HG03039 (cell line): ENCODE results near the gene LRRC34.

Experiments used
- ATAC-seq: cut with Tn5 transposase; IDR thresholded peaks from one replicate; pipeline ENCODE4 v1.9.1; 2021; ENCODE audit warnings: mild to moderate bottlenecking, moderate library complexity; ENCODE audit not compliant: unreplicated experiment

The LRRC34 gene, protein sequence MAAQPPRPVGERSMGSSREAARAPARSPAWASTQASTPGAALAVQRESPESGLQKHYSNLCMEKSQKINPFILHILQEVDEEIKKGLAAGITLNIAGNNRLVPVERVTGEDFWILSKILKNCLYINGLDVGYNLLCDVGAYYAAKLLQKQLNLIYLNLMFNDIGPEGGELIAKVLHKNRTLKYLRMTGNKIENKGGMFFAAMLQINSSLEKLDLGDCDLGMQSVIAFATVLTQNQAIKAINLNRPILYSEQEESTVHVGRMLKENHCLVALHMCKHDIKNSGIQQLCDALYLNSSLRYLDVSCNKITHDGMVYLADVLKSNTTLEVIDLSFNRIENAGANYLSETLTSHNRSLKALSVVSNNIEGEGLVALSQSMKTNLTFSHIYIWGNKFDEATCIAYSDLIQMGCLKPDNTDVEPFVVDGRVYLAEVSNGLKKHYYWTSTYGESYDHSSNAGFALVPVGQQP

DNA sequence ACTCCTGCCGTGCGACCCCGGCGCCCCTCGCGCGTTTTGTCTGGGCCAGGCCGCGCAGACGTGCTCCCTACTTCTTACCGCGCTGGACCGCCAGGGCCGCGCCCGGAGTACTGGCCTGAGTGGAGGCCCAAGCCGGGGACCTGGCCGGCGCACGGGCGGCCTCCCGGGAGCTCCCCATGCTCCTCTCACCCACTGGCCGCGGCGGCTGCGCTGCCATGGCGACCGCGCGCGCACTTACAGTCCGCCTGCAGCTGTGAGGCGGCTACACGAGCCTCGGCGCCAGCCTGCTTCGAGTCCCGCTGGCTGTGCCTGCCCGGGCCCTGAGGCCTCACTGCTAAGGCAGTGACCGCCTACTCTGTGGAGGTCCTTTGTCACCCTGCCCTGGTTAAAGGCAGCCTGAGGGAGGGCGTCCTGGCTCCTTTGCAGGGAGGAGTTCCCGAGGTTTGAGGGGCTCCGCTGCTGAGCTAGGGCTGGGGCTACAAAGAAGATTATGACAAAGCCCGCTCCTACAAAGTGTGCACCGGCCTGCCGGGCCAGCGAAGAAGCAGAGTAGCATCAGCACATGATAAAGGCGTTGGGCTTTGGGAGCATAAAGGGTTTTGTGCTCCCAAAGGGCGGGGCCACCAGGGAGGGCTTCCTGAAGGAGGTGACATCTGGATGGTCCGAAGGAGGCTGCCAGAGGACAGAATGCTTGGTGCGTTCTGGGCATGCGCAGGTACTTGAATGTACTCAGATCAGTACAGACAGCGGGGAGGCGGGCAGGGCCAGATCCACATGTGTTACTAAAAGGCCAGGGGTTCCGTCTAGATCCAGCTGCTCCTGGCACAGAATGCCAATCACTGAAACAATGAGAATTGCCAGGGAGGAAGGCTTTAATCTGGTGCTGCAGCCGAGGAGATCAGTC is at the start of gene LRRC34, which contains the start of gene LRRIQ4:
Gene LRRC34, minus strand, starts transcription at position 573 of the 904 bp plus-strand sequence. Its CDS starts 356 bp downstream, at position 217.
Gene LRRIQ4, plus strand, starts transcription at position 539 of the 904 bp plus-strand sequence. CDS start 9,052 bp downstream, outside the sequence.
- peak; percentile 62 for ATAC-seq

DNA sequence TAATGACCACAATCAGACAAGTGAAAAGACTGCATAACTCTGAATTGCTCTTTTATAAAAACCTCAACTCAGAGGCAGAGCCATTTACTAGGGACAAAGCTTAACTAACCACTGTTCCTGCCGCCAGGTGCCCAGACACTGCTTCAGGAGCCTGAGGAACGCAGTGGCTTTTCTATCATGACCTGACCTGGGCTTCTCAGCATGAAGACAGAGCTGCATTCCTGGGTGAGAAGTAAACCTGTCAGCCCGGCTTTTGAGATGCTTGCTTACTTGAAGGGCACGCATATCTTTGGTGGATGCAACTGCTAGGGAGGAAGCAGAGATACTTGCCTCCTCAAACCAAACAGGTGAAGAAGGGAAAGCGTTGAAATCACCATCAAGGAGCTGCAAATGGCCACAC is 49.2 kb upstream of the LRRC34 start:
- no peak for ATAC-seq

DNA sequence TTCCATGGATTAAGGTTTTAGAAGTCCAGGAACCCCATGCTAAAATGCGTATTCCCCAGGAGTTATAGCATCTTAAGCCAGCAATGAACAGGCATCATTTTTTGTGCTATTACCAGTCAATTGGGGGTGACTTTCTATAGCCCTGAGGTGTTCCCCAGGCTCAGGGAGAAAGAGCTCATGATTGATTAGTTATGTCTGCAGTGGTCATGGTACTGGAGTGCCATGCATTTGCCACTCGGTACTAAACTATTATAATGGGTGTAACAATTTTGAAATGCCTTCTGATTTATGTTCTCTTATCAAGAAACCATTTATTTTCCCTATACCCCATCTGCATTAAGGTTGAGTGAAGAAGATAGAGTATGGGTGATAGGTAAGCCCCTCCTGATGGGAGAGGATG is 45.1 kb upstream of the LRRC34 start:
- ATAC-seq: no peak

DNA sequence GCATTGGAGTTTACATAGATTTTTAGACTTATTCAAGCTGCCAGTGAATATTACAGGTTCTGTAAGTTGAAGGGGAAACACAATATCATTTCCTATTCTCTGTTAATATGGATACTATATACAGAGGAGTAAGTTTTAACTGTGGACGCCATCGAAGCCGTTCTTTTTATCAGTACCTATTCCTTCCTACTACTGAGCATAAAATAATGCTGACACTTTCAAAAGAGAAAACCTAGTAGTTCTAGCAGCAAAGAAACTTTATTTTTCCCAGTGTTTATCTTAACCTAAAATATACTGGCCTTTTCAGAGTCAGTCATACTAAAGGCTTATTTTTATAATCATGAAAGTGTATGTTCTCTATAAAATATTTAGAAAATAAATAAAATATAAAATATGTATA is 42.8 kb upstream of the LRRC34 start:
- no peak for ATAC-seq

DNA sequence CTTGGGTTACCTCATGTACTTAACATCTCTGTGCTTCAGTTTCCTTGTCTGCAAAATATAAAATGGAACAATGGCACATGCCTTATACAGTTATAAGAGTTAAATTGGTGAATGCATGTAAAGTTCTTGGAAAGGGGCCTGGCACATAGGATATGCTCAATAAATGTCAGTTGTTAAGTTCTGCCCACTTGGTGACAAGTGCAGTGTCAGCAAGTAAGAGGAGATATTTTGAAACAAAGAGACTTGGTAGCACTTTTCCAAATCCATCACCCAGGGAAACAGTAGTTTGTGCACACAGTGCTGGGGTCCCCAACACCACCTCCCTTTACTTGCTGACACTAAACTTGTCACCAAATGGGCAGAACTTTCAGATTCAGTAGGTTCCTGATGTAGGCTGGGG is 37.9 kb upstream of the LRRC34 start:
- no peak for ATAC-seq

DNA sequence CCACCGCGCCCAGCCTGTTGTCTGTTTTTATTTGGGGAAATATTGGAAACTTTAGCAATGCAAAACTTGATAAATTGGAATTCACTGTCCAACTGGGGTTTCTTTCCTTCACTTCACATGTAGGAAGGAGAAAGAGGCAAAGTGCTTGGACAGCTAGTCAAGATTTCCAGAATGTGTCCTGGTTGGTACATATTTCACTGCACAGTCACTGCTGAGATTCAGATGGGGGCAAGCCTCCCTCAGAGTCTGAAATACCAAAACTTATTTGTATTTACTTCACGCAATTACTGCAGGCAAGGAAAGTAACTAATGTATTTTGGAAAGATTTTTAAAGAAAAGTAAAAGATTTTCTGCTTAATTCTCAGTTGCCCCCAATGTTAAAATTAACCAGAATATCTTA is 36.0 kb upstream of the LRRC34 start:
- no peak for ATAC-seq

DNA sequence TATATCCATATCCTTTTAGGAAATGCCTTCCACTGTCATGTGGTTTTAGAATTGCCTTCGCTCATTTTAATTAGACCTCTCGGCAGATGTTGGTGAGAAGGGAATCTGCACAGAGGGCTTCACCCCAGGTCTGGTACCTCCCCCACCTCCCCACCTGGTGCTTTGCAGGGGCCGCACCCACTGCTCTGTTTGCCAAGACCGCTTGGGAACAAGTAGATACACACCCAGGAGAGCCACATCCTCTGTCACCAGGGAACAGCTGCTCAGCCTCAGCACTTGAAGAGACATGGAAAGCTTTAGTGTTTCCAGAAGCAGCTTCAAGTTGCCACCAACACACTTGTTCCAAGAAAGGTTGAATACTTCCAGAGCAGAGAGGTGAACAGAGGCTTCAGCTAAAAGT is 35.2 kb upstream of the LRRC34 start:
- no peak for ATAC-seq

DNA sequence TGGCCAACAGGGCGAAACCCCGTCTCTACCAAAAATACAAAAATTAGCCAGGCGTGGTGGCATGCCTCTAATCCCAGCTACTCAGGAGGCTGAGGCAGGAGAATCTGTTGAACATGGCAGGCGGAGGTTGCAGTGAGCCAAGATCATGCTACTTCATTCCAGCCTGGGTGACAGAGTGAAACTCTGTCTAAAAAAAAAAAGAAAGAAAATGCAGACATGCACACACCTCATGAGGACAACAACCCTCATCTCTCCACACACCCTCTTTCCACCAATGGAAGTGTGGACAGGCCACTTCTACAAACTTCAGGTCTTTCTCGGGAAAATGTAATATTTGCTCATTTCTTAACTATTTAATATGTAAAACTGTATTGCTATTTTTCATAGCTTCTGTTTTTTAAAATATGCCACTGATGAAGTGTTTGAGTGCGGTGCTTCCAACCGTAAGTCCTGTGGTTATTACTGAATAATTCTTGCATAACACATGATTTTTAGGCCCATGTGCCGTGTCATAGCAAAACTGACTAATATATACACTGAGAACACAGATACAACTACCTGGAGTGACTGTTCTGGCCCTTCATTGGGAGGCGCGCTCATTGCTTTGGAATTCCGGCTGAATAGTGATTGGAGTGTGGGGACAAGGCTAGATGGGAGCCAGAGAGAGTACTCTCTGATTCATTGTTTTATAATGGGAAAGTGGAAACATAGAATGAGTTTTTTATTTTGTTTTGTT is 33.9 kb upstream of the LRRC34 start:
- peak; percentile 97 for ATAC-seq

DNA sequence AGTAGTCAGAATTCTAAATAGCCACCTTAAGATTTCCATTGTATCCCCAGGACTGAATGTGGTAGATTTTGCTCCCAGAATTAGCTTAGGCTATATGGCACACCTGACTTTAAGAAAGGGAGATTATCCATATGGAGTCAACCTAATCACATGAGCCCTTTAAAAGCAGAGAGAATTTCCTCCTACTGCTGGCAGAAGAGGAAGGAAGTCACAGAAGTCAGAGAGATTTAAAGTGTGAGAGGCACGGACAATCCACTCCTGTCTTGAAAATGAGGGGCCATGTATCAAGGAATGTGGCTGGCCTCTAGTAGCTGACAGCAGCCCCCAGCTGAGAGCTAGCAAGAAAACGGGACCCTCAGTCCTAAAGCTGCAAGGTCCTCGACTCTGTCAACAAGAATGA is 30.3 kb upstream of the LRRC34 start:
- ATAC-seq: no peak

DNA sequence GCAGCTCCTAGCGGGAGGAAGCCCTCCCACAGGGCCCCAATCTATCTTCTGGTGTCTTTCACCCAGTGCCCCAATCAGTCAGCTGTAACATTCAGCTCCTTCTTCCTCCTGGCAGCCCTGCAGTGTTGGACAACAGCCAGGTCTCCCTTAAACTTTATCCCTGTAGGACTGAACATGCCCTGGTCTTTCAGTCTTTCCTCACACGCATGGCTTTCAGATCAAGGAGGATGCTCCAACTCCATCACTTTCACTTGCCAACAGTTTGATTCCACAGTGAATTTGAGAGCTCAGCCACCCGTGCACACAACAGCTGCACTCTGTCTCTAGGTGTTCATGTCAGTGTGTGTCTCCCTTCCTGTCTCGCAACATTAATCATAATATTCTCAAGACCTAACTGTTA is 28.5 kb upstream of the LRRC34 start:
- peak; percentile 70 for ATAC-seq

DNA sequence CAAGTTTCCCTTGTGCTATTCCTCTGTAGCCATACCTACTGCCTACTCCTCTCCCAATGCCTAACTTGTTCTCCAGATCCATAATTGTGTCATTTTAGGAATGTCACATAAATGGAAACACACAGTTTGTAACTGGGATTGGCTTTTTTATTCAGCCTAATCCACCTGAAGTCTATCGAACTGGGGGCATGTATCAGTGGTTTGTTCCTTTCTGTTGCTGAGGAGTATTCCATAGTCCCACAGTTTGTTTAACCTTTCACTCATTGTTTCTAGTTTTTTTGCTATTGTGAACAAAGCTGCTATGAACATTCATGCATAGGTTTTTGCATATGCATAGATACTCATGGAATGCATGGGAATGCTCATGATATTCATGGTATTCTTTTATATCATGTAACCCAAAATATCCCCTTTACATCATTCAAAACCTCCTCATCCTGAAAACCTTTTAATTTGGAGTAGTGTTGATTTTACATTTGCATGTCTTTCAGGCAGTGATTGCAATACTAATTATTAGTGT is 25.9 kb upstream of the LRRC34 start:
- ATAC-seq: no peak

DNA sequence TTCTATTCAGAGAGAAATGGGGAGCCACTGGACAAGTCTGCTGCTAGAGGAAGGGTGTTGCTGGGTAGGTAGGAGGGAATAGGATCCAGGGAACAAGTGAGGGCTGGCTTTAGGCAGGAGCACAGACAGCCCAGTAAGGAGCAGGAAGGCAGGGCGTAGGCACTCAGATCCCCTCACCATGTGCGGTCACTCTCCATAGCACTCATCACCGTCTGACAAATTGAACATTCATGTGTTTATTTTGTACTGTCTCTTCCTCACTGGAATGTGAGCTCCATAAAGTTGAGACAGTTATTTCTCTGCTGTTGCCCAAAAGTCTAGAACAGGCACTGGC is 24.2 kb upstream of the LRRC34 start:
- ATAC-seq: no peak

DNA sequence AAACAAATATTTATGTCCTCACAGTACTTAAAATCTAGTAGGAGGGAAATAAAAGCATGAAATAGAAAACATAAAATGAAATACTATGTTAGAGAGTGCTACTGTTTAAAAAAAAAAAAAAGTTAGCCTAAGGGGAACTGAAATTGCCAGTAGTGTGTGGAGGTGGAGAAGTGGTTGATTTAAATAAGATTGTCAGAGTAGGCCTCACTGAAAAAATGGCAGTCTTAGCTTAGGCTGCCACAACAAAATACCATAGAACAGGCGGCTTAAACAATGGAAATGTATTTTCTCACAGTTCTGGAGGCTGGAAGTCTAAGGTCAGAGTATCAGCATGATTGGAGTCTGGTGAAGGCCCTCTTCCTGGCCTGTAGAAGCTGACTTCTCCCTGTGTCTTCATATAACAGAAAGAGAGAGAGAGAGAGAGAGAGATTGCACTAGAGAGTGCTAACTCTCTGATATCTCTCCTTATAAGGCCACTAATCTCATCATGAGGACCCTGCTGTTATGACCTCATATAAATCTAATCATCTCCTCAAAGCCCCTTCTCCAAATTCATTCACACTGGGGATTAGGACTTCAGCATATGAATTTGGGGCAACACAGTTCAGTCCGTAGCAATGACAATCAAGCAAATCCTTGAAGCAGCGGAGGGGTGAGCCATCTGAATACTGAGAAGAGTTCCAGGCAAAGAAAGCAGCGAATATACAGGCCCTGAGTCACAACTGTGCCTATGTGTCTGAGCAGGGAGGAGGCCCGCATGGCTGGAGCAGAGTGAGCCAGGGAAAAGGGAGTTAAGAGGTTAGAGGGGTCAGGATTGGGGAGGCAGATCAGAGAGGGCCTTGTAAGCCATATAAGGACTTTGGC is 23.6 kb upstream of the LRRC34 start:
- peak; percentile 83 for ATAC-seq

DNA sequence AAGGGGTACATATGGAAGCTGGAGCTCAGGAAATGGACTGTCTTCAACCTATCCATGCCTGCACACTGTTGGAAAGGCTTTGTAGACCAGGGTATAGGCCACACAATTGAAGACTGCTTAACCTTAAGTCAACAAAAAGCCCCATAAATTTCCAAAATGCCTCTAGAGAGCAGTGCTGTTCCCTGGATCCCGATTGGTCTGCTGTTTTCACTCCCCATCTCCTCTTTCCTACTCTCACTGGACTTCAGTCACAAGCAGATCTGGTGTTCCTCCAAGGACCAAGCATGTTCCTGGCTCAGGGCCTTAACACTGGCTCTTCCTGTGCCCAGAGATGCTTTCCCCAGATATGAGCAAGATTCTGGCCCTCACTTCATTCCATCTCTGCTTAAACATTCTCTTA is 22.8 kb upstream of the LRRC34 start:
- peak; percentile 23 for ATAC-seq

DNA sequence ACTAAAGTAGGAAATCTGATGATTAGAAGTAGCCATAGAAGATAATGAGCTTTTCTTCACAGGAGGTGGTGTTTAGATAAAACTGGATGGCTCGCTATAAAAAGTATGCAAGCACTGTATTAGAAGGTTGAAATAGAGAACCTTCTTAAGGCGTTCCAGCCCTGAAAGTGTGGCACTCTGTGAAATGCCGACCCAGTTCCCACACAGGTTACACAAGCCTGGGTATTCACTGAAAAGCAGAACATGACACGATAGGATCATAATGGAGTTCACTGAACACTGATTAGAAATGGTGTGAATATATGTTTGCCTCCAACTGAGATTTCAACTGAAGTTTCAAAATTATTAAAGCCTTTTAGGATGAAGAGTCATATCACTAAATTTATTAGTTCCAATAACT is 15.0 kb upstream of the LRRC34 start:
- no peak for ATAC-seq

DNA sequence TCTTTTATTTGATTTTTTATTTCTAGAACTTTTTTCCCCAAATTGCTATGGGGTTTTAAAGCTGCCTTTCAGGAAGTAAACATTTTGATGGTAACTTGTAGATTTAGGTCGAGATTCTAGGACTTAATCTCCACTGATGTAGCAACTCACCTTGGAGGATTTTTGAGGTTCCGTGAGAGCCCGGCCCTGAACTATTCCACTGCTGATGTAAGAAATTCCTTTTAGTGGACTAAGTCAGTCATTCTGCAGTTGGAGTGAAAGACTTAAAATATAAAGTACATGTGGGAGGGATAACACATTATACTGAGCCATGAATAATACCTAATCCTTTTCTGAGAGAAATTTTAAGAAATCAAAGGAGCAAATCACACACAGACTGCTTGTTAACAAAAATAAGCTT is 12.6 kb upstream of the LRRC34 start:
- ATAC-seq: no peak

DNA sequence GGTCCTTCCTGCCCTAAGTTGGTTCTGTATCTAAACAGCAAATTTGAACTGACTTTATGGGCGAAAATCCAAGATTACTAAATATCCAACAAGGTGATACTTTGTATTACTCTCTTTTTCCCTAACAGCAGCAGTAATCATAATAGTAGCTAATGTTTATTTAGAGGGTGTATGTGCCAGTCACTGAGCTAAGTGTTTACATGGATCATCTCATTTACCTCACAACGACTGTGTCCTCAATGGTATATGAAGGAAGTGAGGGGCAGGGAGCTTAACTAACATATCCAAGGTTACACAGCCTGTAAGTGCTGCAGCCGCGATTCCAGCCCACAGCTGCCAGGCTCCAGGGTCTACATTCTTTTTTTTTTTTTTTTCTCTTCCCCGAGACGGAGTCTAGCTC is 10.3 kb upstream of the LRRC34 start:
- ATAC-seq: no peak

DNA sequence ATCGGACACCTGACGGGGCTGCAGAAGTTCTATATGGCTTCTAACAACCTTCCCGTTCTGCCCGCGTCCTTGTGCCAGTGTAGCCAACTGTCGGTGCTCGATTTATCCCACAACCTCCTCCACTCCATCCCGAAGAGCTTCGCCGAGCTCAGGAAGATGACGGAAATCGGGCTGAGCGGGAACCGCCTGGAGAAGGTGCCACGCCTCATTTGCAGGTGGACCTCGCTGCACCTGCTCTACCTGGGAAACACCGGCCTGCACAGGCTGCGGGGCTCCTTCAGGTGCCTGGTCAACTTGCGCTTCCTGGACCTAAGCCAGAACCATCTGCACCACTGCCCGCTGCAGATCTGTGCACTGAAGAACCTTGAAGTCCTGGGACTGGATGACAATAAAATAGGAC is 9.8 kb upstream of the LRRC34 start:
- ATAC-seq: no peak

DNA sequence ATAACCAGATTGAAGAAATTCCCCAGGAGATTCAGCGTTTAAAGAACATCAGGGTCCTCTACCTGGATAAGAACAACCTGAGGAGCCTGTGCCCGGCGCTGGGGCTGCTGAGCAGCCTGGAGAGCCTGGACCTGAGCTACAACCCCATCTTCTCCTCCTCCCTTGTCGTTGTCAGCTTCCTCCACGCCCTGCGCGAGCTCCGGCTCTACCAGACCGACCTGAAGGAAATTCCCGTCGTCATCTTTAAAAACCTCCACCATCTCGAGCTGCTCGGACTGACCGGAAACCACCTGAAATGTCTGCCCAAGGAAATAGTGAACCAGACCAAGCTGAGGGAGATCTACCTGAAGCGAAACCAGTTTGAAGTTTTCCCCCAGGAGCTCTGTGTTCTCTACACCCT is 9.4 kb upstream of the LRRC34 start:
- ATAC-seq: no peak

DNA sequence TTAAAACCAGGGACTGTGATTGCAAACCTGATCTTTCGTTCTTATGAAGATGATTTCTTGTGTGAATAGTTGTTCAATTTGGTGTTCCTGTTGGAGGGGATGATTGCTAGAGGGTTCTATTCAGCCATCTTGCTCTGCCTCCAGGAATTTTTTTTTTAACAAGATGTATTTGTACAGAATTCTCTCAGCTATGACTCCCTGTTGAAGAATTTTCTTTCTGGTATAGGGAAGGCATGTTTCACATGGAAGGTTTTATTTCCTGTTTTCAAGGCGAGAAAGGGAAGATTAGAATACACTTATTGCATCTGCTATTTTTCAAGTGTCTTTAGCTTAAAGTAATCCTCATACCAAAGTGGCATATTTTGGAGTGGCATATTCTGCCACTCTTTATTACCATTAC is 5.6 kb upstream of the LRRC34 start:
- no peak for ATAC-seq
